Gastroesophageal sphincter (tissue), 3 donors: ENCODE measurements around the gene CASP4.

ENCODE experiments used
- CTCF ChIP-seq, 4 experiments: fragments of 200-600 bp in 2 of 4; fragments of 450-650 bp in 2 of 4; sonication (generic) in 1 of 4; IDR thresholded peaks; one replicate each; pipeline ENCODE4 v1.5.1; 2017 to 2019; ENCODE audit warnings: antibody characterized with exemption in 4 of 4, mild to moderate bottlenecking in 2 of 4, moderate library complexity in 2 of 4
- POLR2A ChIP-seq, 2 donors: fragments of 450-650 bp; IDR thresholded peaks; one replicate each; pipeline ENCODE4 v1.6.1; 2017; ENCODE audit warnings: antibody characterized with exemption in 2 of 2, mild to moderate bottlenecking in 2 of 2, moderate library complexity in 1 of 2

GRCh38 chr11:105003151-105003550, 34.8 kb upstream of the CASP4 start:
- no peak for TF ChIP-seq CTCF (IDR thresholded peaks at IDR 0.05)
- TF ChIP-seq POLR2A (IDR thresholded peaks at IDR 0.05): no peak
